DND-41 (cell line): ENCODE measurements around the gene ARNT2.

Source experiments
- ATAC-seq: fragments of 200-7000 bp; cut with Tn5 transposase; 3 replicates; pipeline ENCODE4 v1.9.1; 2021; ENCODE audit warnings: low read depth; ENCODE audit not compliant: insufficient read depth
- DNase-seq: peaks from one replicate; pipeline ENCODE4 v3.0.0-alpha.2; 2020
- H2AFZ ChIP-seq: 2 replicates; pipeline ENCODE4 v1.6.0; 2012; ENCODE audit warnings: low read depth, low read length
- H3K27ac ChIP-seq: 2 replicates; pipeline ENCODE4 v1.5.1; 2012; ENCODE audit warnings: low read length, inconsistent platforms
- H3K27me3 ChIP-seq: fragments of 200-600 bp; sonication (generic); 2 replicates; pipeline ENCODE4 v1.6.0; 2012; ENCODE audit warnings: low read length, mild to moderate bottlenecking, inconsistent platforms; ENCODE audit not compliant: insufficient read depth, poor library complexity
- H3K36me3 ChIP-seq: 2 replicates; pipeline ENCODE4 v1.5.1; 2012; ENCODE audit warnings: low read length, inconsistent platforms; ENCODE audit not compliant: insufficient read depth
- H3K4me1 ChIP-seq: 2 replicates; pipeline ENCODE4 v1.5.1; 2012; ENCODE audit warnings: mild to moderate bottlenecking, low read length; ENCODE audit not compliant: insufficient read depth
- H3K4me2 ChIP-seq: 2 replicates; pipeline ENCODE4 v1.6.0; 2012; ENCODE audit warnings: mild to moderate bottlenecking, moderate library complexity, low read length, inconsistent platforms; ENCODE audit not compliant: insufficient read depth
- H3K4me3 ChIP-seq, 2 experiments: fragments of 200-600 bp in 1 of 2; shearing (Covaris generic) in 1 of 2; 2 replicates each; pipeline ENCODE4 v1.5.1; 2012 to 2016; ENCODE audit warnings: inconsistent platforms in 2 of 2, low read length in 2 of 2, mild to moderate bottlenecking in 2 of 2, low read depth in 1 of 2, moderate library complexity in 1 of 2
- H3K79me2 ChIP-seq: 2 replicates; pipeline ENCODE4 v1.6.0; 2012; ENCODE audit warnings: low read length, inconsistent platforms; ENCODE audit not compliant: insufficient read depth
- H3K9ac ChIP-seq: 2 replicates; pipeline ENCODE4 v1.6.0; 2012; ENCODE audit warnings: low read depth, mild to moderate bottlenecking, inconsistent platforms, low read length, moderate library complexity
- H3K9me3 ChIP-seq: 2 replicates; pipeline ENCODE4 v1.5.1; 2012; ENCODE audit warnings: low read length, moderate library complexity, mild to moderate bottlenecking, inconsistent platforms; ENCODE audit not compliant: insufficient read depth, severe bottlenecking
- H4K20me1 ChIP-seq: 2 replicates; pipeline ENCODE4 v1.6.0; 2012; ENCODE audit warnings: low read length; ENCODE audit not compliant: insufficient read depth
- CTCF ChIP-seq: IDR thresholded peaks from 2 replicates; pipeline ENCODE4 v1.5.1; 2012; ENCODE audit warnings: borderline replicate concordance, low read length, moderate library complexity, mild to moderate bottlenecking; ENCODE audit not compliant: poor library complexity, severe bottlenecking; ENCODE audit errors: extremely low read depth
- EZH2 ChIP-seq: IDR thresholded peaks from 3 replicates; pipeline ENCODE4 v1.6.1; 2012; ENCODE audit warnings: borderline replicate concordance, low read depth, mild to moderate bottlenecking, moderate library complexity, low read length, inconsistent platforms; ENCODE audit not compliant: severe bottlenecking

ARNT2 gene

DNA sequence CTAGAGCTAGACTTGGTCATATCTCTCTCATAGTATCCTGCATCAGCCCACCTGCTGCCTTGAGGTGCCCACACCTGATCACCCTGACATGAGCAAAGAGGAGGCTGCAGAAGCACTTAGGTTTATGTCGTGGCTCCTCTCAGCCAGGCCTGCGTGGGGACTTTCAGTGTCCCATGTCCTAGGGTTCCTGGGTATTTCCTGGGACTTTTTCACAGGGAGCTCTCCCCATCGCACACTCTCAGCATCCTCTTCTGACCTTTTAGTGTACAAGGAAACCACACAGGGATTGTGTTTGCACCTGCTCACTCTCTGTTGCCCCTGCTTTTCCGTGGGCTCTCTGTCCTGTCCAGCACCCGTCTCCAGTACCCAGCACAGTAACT is 61.4 kb downstream of the ARNT2 start:
- no peak for ATAC-seq

DNA sequence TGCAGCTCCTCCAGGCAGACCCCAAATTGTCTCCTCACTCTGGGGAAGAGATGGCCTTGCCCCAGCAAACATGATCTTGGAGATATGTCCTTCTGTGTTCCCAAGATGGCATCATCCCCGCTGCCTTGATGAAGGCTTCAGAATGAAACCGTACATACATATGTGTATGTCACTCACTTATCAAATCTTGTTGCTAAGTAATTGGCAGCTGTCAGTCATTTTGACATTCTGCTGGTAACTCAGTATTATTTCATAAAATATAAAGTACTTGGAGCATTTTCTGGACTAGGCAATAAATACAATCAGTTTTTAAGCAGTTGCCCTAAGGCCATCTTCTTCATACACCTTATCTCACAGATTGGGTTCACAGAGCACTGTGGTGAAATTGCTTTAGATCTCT is 62.4 kb downstream of the ARNT2 start:
- Histone ChIP-seq H2AFZ (no peak overlapping the region), H3K4me2 (no peak overlapping the region), H3K27ac (no peak overlapping the region), H4K20me1 (no peaks in the 10 kb centered on the region), H3K79me2 (no peaks in the 10 kb centered on the region), H3K4me3 (no peak overlapping the region), H3K27me3 (no peaks in the 10 kb centered on the region), H3K9ac (no peak overlapping the region), H3K4me1 (no peaks in the 10 kb centered on the region), H3K36me3 (no peaks in the 10 kb centered on the region), H3K9me3 (no peaks in the 10 kb centered on the region)
- no peak for DNase-seq
- TF ChIP-seq CTCF (no peak), EZH2 (no peak)
- ATAC-seq, result no peak

More for the DNA sequence above, 61.4 kb downstream of the ARNT2 start:
- H3K79me2 ChIP-seq, result no peaks in the 10 kb centered on the region
- no peaks in the 10 kb centered on the region for H3K9me3 ChIP-seq
- no peak overlapping the region for H3K4me2 ChIP-seq
- no peaks in the 10 kb centered on the region for H4K20me1 ChIP-seq
- no peak for DNase-seq
- no peaks in the 10 kb centered on the region for H3K27me3 ChIP-seq
- no peak overlapping the region for H3K27ac ChIP-seq
- H3K9ac ChIP-seq, result no peak overlapping the region
- no peaks in the 10 kb centered on the region for H3K4me1 ChIP-seq
- no peak overlapping the region for H2AFZ ChIP-seq
- H3K4me3 ChIP-seq, result no peak overlapping the region
- TF ChIP-seq EZH2, result no peak
- TF ChIP-seq CTCF, result no peak
- no peaks in the 10 kb centered on the region for H3K36me3 ChIP-seq

DNA sequence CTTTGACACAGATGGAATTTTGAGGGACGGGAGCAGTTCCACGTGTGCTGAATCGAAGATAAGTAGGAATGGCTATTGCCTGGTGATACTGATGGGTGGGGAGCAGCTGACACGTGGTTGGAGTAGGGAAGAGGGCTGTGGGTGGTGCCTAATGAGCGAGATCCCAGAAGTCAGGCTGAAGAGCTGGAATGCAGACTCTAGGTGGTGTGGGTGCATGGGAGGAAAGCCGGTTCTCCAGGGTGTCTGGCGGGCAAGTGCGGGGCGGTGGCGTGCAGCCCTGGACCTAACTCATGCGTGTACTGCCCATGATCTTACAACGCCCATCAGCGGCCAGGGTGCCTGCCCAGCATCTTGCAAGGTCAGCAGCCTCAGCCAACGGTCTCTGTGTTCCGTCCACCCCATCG is 63.1 kb downstream of the ARNT2 start:
- DNase-seq (no peak), ATAC-seq (no peak)
- no peak overlapping the region for H3K27ac ChIP-seq
- no peak overlapping the region for H3K4me2 ChIP-seq
- TF ChIP-seq CTCF (no peak), EZH2 (no peak)
- no peak overlapping the region for H3K4me3 ChIP-seq
- no peaks in the 10 kb centered on the region for H3K27me3 ChIP-seq
- no peak overlapping the region for H2AFZ ChIP-seq
- no peaks in the 10 kb centered on the region for H3K79me2 ChIP-seq
- no peaks in the 10 kb centered on the region for H3K4me1 ChIP-seq
- H4K20me1 ChIP-seq, result no peaks in the 10 kb centered on the region
- H3K36me3 ChIP-seq, result no peaks in the 10 kb centered on the region
- no peak overlapping the region for H3K9ac ChIP-seq
- no peaks in the 10 kb centered on the region for H3K9me3 ChIP-seq

DNA sequence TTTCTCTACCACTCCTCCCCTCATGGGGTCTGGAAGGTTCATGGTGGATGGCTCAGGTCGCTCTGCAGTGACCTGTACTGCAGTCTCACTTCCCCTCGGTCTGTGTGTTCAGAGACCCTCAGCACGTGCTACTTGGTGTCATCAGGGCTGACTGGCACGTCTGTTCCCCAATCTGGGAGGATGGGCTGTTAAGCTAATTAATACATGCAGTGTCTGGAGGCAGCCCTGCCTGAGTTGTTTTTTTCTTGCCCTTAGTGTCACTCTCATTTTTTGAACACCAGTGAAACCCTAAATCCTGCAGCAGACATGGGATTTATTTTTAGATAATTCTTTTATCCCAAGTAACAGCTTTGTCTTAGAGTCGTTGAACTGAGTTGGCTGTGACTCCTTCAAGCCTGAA is 64.6 kb downstream of the ARNT2 start:
- no peaks in the 10 kb centered on the region for H3K79me2 ChIP-seq
- no peaks in the 10 kb centered on the region for H3K27me3 ChIP-seq
- no peak overlapping the region for H2AFZ ChIP-seq
- no peak overlapping the region for H3K4me2 ChIP-seq
- no peak for ATAC-seq
- no peaks in the 10 kb centered on the region for H3K9me3 ChIP-seq
- H3K9ac ChIP-seq, result no peak overlapping the region
- H3K27ac ChIP-seq, result no peak overlapping the region
- H3K4me3 ChIP-seq, result no peak overlapping the region
- no peak for DNase-seq
- H4K20me1 ChIP-seq, result no peaks in the 10 kb centered on the region
- no peak for TF ChIP-seq CTCF
- no peak for TF ChIP-seq EZH2
- no peaks in the 10 kb centered on the region for H3K4me1 ChIP-seq
- no peaks in the 10 kb centered on the region for H3K36me3 ChIP-seq
